ENCODE results near the gene SETD3. TPM values are rescaled to one million over a fixed set of nuclear protein-coding genes. Genes with fewer than 3 reads are reported as not detected.

Gene SETD3
- total and polyA plus RNA-seq, 2 experiments from 2014 or later: 40.7 to 68.0 TPM

GRCh38 chr14:99467336-99468078 is 13.2 kb downstream of the SETD3 start:
- ATAC-seq (no peak), DNase-seq (ENCODE audit: low spot score) (no peak)
- no peaks in the 10 kb centered on the region for H3K27me3 ChIP-seq (ENCODE audit: insufficient read depth)
- H4K20me1 ChIP-seq (replicated peaks; ENCODE audit: insufficient read depth): peaks cover 34% of the 10 kb centered on the region
- H3K27ac ChIP-seq (ENCODE audit: low read depth): no peak overlapping the region
- peaks cover 79% of the 10 kb centered on the region for H3K79me2 ChIP-seq (replicated peaks; ENCODE audit: insufficient read depth)
- H3K4me2 ChIP-seq: no peak overlapping the region
- H3K9me2 ChIP-seq (ENCODE audit: insufficient read depth): no peaks in the 10 kb centered on the region
- H3K36me3 ChIP-seq (ENCODE audit: insufficient read depth): no peaks in the 10 kb centered on the region
- Mint-ChIP-seq H3K4me1 (peaks cover 55% of the 10 kb centered on the region), H3K36me3 (ENCODE audit: low read depth) (peaks cover 6% of the 10 kb centered on the region; the same call in 2 of the 3 replicates), H3K27ac (peak overlapping the region; percentile 24; the same call in 1 of the 2 replicates), H3K27me3 (ENCODE audit: insufficient read depth, low read depth, poor library complexity) (peaks cover 4% of the 10 kb centered on the region), H3K4me3 (no peak overlapping the region), H3K9me3 (no peaks in the 10 kb centered on the region)
- peaks cover 3% of the 10 kb centered on the region; the same call in 1 of the 2 replicates for H3F3A ChIP-seq (replicated peaks; ENCODE audit: low read depth)
- TF ChIP-seq EZH2 (IDR thresholded peaks at IDR 0.05; ENCODE audit: low read depth, unreplicated experiment) (no peak), CTCF (conservative IDR thresholded peaks at IDR 0.05; ENCODE audit: low read depth in 2 of 2) (no peak), JUNB (IDR thresholded peaks at IDR 0.05; ENCODE audit: unreplicated experiment) (no peak), NANOG (IDR thresholded peaks at IDR 0.05; ENCODE audit: borderline replicate concordance) (no peak), EZH2phosphoT487 (IDR thresholded peaks at IDR 0.05; ENCODE audit: unreplicated experiment) (no peak), ZNF114 (CRISPR knock-in tag; IDR thresholded peaks at IDR 0.05) (no peak), POLR2AphosphoS5 (IDR thresholded peaks at IDR 0.05; ENCODE audit: low read depth) (no peak), ZNF331 (CRISPR knock-in tag; IDR thresholded peaks at IDR 0.05; ENCODE audit: low read depth) (no peak), CREB1 (CRISPR knock-in tag; IDR thresholded peaks at IDR 0.05; ENCODE audit: low read depth) (no peak), REST (IDR thresholded peaks at IDR 0.05; ENCODE audit: unreplicated experiment) (no peak), ETS1 (IDR thresholded peaks at IDR 0.05) (no peak)
- H3K4me3 ChIP-seq: no peak overlapping the region
- no peak overlapping the region for H2AFZ ChIP-seq
- H3K4me1 ChIP-seq (ENCODE audit: insufficient read depth): peaks cover 23% of the 10 kb centered on the region
